ENCODE measurements around the gene SMG6. TPM values are rescaled to one million over a fixed set of nuclear protein-coding genes. Genes with fewer than 3 reads are reported as not detected.

The SMG6 gene
- polyA plus RNA-seq, 1 experiment = 27.3 TPM

- TF ChIP-seq, protein P1, sequence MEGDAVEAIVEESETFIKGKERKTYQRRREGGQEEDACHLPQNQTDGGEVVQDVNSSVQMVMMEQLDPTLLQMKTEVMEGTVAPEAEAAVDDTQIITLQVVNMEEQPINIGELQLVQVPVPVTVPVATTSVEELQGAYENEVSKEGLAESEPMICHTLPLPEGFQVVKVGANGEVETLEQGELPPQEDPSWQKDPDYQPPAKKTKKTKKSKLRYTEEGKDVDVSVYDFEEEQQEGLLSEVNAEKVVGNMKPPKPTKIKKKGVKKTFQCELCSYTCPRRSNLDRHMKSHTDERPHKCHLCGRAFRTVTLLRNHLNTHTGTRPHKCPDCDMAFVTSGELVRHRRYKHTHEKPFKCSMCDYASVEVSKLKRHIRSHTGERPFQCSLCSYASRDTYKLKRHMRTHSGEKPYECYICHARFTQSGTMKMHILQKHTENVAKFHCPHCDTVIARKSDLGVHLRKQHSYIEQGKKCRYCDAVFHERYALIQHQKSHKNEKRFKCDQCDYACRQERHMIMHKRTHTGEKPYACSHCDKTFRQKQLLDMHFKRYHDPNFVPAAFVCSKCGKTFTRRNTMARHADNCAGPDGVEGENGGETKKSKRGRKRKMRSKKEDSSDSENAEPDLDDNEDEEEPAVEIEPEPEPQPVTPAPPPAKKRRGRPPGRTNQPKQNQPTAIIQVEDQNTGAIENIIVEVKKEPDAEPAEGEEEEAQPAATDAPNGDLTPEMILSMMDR (IDR thresholded peaks at IDR 0.05; ENCODE audit: low read depth, low read length) = no peak
- Histone ChIP-seq H3K4me3 (ENCODE audit: low read depth, low read length) (no peak overlapping the region), H3K27ac (ENCODE audit: low read depth, low read length) (peak overlapping the region; percentile 80), H3K27me3 (ENCODE audit: control insufficient read depth, insufficient read depth, low read length) (no peaks in the 10 kb centered on the region), H3K9me3 (ENCODE audit: control insufficient read depth, insufficient read depth, low read length) (no peaks in the 10 kb centered on the region)
- peak; percentile 96 for DNase-seq (ENCODE audit: low read depth, low spot score)
- POLR2A ChIA-PET = interaction anchor here (0.6 to 2.0 kb wide), 9 partner anchors 8 to 70 kb away, joined by 3 to 8 read pairs (median 4); no protein-coding TSS in a partner anchor
- CTCF ChIA-PET = interaction anchor here (0.5 to 1.8 kb wide), 5 partner anchors 10 to 133 kb away, joined by 3 to 14 read pairs (median 5); partner anchors contain the start of gene HIC1
Measured at GRCh38 chr17:2111691-2112090, 191.9 kb downstream of the SMG6 start.

DNA sequence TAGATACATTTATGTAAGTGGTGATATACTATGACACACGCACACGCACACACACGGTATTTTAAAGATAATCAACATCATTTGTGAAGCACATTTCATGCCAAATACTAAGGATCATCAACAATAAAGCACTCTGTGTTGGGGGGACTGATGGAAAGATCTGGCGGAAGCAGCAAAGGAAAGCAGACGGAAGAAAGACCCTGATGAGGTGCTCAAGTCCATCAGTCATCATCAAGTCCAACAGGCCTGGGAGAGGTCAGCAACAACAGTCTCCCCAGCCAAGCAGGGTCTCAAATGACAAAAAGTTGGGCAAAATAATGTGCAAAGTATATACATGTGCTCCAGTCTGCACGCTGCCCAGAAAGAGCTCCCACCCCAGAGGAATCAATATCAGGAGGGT is 193.1 kb downstream of the SMG6 start:
- Histone ChIP-seq H3K27me3 (ENCODE audit: control insufficient read depth, insufficient read depth, low read length) (no peaks in the 10 kb centered on the region), H3K27ac (ENCODE audit: low read depth, low read length) (peak overlapping the region; percentile 3), H3K9me3 (ENCODE audit: control insufficient read depth, insufficient read depth, low read length) (no peaks in the 10 kb centered on the region), H3K4me3 (ENCODE audit: low read depth, low read length) (no peak overlapping the region)
- CTCF ChIA-PET = no interaction called here
- no peak for DNase-seq (ENCODE audit: low read depth, low spot score)
- TF ChIP-seq, protein P1 (IDR thresholded peaks at IDR 0.05; ENCODE audit: low read depth, low read length) = no peak
- POLR2A ChIA-PET = interaction anchor here (0.5 to 1.5 kb wide), 4 partner anchors 11 to 192 kb away, joined by 3 to 4 read pairs (median 3); no protein-coding TSS in a partner anchor

- ChIA-PET CTCF (no interaction called here), POLR2A (no interaction called here)
- Histone ChIP-seq H3K9me3 (ENCODE audit: control insufficient read depth, insufficient read depth, low read length) (no peaks in the 10 kb centered on the region), H3K27me3 (ENCODE audit: control insufficient read depth, insufficient read depth, low read length) (no peaks in the 10 kb centered on the region), H3K4me3 (ENCODE audit: low read depth, low read length) (no peak overlapping the region), H3K27ac (ENCODE audit: low read depth, low read length) (no peak overlapping the region)
- DNase-seq (ENCODE audit: low read depth, low spot score) = no peak
- TF ChIP-seq, protein P1 (IDR thresholded peaks at IDR 0.05; ENCODE audit: low read depth, low read length) = no peak
Measured at GRCh38 chr17:2108170-2108569, 195.4 kb downstream of the SMG6 start.

GRCh38 chr17:2107506-2107905 is 196.1 kb downstream of the SMG6 start:
- ChIA-PET CTCF (no interaction called here), POLR2A (no interaction called here)
- Histone ChIP-seq H3K4me3 (ENCODE audit: low read depth, low read length) (no peak overlapping the region), H3K27me3 (ENCODE audit: control insufficient read depth, insufficient read depth, low read length) (no peaks in the 10 kb centered on the region), H3K27ac (ENCODE audit: low read depth, low read length) (no peak overlapping the region), H3K9me3 (ENCODE audit: control insufficient read depth, insufficient read depth, low read length) (no peaks in the 10 kb centered on the region)
- TF ChIP-seq, protein P1 (IDR thresholded peaks at IDR 0.05; ENCODE audit: low read depth, low read length) = no peak
- DNase-seq (ENCODE audit: low read depth, low spot score) = no peak

DNA sequence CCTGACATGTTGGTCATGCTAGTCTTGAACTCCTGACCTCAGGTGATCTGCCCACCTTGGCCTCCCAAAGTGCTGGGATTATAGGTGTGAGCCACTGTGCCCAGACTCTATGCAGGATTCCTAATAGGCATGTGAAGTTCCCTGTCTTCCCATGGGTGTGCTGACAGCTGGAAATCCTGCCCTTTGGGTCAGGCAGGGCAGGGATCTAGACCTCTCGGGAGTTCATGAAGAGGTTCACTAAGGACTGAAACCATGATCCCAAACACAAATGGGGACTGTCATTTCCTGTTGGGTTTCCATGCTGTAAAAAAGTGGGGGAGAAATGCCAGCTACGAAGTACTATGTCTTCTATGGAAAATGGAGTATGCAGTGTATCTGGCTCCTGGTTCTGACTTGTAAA is 196.5 kb downstream of the SMG6 start:
- TF ChIP-seq, protein P1 (IDR thresholded peaks at IDR 0.05; ENCODE audit: low read depth, low read length) = no peak
- Histone ChIP-seq H3K9me3 (ENCODE audit: control insufficient read depth, insufficient read depth, low read length) (no peaks in the 10 kb centered on the region), H3K27ac (ENCODE audit: low read depth, low read length) (no peak overlapping the region), H3K4me3 (ENCODE audit: low read depth, low read length) (no peak overlapping the region), H3K27me3 (ENCODE audit: control insufficient read depth, insufficient read depth, low read length) (no peaks in the 10 kb centered on the region)
- ChIA-PET POLR2A (no interaction called here), CTCF (no interaction called here)
- no peak for DNase-seq (ENCODE audit: low read depth, low spot score)
